Measurements from ENCODE around the gene ZNF81.
"Not testable (repeated sequence)": the region's sequence is repeated elsewhere in the genome, so short reads cannot be mapped to it uniquely, and the experiment has no call there.

Gene ZNF81

GRCh38 chrX:47936940-47937317, 100.2 kb downstream of the ZNF81 start:
- no peak for DNase-seq

GRCh38 chrX:47940448-47940847, 103.7 kb downstream of the ZNF81 start:
- DNase-seq = no peak

GRCh38 chrX:47941423-47941822, 104.7 kb downstream of the ZNF81 start:
- no peak for DNase-seq

GRCh38 chrX:47955295-47955694, 118.6 kb downstream of the ZNF81 start:
- DNase-seq = not testable (repeated sequence)

- DNase-seq = no peak
Measured at GRCh38 chrX:47956016-47956415, 119.3 kb downstream of the ZNF81 start.

- DNase-seq = not testable (repeated sequence)
Measured at GRCh38 chrX:47958206-47958605, 121.5 kb downstream of the ZNF81 start.

- DNase-seq = peak; percentile 25
Measured at GRCh38 chrX:47958761-47959342, 122.2 kb downstream of the ZNF81 start.

GRCh38 chrX:47960406-47960805, 123.7 kb downstream of the ZNF81 start:
- DNase-seq = peak; percentile 37

GRCh38 chrX:47961830-47962229, 125.1 kb downstream of the ZNF81 start:
- not testable (repeated sequence) for DNase-seq

GRCh38 chrX:47965526-47965925, 128.8 kb downstream of the ZNF81 start:
- not testable (repeated sequence) for DNase-seq
